GM18502 (cell line): ENCODE data around the gene OMD.

ENCODE experiments used
- ATAC-seq: cut with Tn5 transposase; IDR thresholded peaks from one replicate; pipeline ENCODE4 v1.9.1; 2021; ENCODE audit warnings: mild to moderate bottlenecking; ENCODE audit not compliant: unreplicated experiment, poor library complexity

Gene OMD

GRCh38 chr9:92377876-92378275, 46.4 kb downstream of the OMD start:
- no peak for ATAC-seq

- no peak for ATAC-seq
Measured at GRCh38 chr9:92373167-92373566, 51.1 kb downstream of the OMD start.

DNA sequence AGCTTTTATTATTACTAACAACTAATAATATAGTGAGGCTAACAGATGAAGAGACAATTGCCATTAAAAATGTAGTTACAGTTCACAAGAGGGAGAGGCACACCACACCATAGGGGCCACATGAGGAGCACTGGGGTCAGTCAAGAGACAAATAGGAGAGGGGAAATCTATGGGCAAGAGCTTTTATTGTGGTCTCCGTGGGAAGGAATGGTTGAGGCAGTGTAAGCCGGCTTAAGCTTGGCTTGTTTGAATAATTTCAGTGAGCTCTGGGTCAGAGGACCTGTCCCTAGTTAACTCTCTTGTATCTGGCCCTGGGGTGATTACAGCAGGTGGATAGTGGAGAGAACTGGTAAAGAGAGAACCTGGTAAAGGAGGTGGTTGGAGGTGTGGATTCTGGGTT, 55.2 kb downstream of the OMD start:
- ATAC-seq: no peak
